NCI-H2196 treated with DMSO at 0.1 percent for 48 hours (cell line): ENCODE results near the gene CEP164.
"Not testable (repeated sequence)": the region's sequence is repeated elsewhere in the genome, so short reads cannot be mapped to it uniquely, and the experiment has no call there.

Source experiments
- DNase-seq: peaks from one replicate; lab custom pipeline; 2025; ENCODE audit not compliant: unreplicated experiment; lab: John Stamatoyannopoulos, UW

Gene CEP164

DNA sequence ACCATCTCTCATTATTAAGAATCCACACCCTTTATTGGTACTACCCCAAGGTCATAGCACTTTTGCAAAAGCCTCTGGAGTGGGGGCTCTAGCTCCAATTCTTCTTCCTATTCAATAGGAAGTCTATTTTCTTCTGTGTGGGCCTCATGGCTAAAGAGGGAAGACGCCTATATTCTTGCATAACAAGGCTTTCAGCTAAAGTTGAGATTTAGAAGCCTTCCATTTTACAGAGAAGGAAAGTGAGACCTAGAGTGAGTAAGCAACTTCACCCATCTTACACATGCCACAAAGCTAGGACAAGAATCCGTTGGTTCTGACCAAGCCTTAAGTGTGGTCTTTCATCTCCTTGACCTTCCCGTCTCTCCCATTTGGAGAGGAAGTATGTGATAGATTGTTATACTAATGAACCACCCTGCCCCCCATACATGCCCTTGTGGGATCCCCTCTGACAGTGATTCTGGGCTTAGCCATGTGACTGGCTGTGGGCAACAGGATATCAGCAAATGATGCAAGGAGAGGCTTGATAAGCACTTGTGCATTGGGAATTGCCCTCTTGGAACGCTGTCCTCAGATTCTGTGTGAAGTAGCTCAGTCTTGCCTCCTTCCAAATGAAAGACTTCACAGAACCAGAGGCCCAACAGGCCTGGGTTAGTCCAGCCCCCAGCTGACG lies 23.9 kb upstream of the CEP164 start:
- no peak for DNase-seq

DNA sequence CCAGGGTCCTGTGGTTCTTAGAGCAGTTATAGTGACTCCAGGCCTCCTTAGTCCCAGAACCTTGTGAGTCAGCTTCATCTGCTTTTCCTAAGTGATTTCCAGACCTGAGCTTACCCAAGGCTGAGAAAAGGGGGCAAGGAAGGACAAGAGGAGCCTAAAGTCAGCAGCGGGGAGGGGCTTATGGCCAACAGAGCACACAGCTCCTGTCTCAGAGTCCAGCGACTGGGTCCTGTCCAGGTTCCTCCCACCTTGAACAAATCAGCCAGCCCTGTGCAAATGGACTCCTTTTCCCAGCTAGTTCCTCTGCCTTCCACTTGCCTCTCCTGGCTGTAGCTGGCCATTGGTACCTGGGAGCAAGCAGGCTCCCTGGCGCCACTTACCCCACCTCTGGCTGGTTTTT lies 22.5 kb upstream of the CEP164 start:
- no peak for DNase-seq

DNA sequence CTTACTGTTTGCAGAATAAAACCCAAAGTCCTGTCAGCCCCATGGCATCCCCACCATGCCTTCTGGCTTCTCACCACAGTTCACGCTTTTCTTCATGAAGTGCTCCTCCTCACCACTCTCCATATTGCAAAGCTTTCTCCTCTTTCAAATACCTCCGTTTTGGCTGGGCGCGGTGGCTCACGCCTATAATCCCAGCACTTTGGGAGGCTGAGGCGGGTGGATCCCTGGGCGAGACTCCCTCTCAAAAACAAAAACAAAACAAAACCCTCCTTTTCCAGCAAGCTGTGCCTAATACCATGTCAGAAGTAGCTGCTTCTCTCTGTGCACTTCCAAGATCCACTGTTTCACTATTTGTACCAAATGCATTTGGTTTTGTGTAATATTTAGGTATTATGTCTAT lies 18.3 kb upstream of the CEP164 start:
- DNase-seq, result no peak

DNA sequence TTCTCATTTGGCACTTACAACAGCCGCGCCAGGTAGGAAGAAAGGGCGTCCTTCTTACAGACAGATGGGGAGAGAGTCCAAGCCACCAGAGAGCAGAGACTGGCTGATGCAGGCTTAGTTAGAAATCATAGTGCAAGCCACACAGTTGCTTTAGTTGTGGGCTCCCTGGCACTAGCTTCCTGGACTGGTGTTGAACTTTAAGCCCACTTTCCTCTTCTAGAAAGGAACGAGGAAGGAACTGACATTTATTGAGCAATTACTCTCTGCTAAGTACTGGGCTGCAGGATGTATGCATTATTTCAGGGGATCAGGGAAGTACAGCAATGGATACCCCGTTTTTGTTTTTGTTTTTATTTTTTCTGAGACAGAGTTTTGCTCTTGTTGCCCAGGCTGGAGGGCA lies 14.6 kb upstream of the CEP164 start:
- DNase-seq, result no peak

DNA sequence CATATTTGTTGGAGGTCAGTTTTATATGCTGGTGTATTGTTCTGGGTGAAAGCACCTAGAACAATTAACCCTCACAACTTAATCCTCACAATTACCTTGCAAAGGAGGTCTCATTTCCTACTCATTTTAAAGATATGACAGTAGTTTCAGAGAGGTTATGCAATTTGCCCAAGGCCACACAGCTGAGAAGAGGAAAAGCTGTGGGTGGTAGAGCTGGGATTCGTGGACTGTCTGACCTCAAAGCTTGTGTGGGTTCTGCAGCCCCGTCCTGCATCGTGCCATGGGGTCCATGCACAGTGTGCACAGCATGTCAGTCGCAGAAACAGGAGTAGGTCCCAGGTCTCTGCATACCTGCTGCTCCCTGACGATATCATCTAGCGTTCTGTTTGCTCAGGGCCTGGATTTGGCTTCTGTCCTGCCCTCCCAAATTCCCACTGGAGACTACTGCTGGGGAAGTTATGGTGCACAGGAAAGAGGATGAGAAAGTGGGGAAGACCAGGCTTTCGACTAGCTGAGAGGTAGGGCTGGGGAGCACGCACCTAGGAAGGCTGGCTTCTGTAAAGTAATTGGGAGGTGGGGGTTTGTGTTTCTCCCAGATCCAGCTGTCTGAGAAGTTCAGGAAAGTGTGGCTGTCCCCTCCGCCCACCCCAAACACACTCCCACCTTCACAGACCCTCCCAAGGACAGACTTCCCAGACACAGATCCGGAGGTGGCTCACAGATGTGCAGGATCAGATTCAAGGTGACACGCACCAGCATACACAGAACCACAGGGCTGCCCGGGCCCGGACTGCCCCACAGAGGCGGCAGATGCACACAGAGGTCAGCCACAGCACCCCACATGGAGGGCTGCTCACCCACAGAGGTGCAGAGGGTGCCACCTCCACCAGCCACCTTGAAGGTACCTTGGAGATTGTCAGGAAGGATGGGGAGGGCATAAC lies 13.6 kb upstream of the CEP164 start:
- DNase-seq, result no peak

DNA sequence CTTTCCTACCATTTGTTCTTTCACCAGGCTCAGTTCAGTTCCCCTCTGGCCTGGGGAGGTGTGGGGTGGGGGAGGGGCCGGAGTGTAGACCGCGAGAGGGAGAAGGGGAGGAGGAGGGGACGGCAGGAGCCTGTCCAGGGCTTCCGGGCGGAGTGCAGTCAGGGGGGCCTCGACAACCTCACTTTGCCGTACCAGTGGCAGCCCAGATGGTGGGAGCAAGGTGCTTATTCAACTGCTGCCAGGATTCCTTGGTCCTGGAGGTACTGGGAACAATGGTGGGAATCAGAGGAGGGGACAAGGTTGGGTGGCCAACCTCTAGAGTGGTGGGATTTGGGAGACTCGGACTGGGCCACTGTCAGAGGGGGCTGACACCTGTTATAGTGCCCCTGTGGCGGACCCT lies 12.8 kb upstream of the CEP164 start:
- DNase-seq, result no peak

DNA sequence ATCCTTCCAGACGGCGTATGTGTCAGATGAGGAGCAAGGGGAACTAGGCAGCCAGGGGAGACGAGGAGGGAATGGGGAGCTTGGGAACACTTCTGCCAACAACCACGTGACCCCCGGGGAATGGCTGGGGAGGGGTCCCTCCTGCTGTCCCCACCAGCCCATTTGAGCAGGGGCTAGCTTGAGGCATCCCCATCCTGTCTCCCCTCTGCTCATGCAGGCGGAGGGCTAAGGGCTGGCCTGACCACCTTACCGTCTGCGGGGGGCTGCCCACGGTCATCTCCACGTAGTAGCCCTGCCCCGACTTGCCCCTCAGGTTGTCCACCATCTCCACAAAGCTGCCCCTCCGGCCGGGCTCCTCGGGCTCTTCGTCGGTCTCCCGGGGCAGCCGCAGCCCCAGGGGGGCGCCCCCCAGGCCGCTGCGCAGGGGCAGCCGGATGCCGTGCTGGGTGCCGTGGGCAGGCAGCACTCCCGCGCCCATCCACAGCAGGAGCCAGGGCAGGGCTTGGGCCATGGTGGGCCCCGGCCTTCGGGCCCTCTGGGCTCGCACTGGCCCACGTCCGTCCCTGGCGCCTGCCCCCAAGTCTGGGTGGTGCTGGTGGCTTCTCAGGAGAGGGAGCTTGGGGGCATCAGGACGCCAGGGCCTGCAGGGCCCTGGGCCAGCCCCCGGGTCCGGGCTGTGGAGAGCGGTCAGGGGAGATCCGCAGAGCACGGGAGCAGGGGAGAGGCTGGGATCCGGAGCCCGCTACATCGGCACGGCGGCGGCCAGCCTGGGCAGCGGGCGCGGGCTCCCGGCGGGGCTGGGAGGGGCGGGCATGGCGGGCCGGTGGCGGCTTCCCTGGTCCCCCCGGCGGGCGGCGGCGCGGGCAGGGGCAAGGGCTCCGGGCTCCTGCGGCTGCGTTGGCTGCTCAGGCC lies 12.1 kb upstream of the CEP164 start:
- DNase-seq, result no peak

DNA sequence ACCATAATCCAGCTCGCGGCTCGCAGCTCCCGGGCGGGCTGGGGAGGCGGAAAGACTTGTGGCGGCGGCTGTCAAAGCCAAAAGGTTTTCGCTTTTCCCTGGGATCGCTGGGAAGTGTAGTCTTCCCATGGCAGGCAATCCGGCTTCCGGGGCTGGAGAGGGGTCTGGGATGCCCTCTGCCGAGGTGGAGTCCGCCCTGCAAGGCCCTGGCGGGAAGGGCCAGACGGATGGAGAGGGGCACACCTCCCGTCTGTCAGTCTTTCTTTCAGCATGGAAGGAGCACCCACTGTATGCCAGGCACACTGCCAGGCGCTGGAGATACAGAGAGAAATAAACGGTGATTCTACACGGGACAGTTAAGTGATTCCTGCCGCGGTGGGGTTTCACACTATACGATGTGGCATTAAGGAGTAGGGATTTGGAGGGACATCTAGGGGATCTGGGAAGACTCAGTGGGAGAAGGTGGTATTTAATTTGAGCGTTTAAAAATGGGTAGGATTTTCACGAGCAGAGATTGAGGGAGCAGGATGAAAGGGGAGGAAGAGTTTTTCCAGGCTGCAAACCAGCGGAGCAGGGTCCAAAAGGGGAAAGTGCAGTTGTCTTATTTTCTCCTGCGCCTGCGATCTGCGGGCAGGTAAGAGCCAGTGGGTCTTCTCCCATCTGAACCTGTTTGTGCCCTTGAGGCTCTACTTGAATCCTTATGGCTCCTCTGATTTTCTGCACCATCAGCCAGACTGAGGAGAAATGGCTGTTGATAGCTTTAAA lies 11.3 kb upstream of the CEP164 start, which contains the start of gene BACE1:
BACE1 (minus strand) TSS at position 60 of the 765 bp plus-strand sequence. CDS start 461 bp downstream, outside the sequence.
- peak; percentile 68 for DNase-seq

DNA sequence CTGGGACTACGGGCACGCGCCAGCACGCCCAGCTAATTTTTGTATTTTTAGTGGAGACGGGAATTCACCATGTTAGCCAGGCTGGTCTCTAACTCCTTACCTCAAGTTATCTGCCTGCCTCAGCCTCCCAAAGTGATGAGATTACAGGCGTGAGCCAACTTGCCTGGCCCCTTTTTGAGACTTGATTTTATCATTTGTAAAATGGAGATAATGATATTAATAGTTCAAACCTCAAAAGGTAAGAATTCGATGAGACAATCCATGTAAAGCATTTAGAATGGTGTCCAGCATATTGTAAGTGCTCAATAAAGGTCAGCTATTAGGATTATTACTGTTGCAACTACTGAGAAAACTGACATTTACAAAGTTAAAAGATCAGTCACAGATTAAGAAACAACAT lies 8.9 kb upstream of the CEP164 start:
- no peak for DNase-seq

DNA sequence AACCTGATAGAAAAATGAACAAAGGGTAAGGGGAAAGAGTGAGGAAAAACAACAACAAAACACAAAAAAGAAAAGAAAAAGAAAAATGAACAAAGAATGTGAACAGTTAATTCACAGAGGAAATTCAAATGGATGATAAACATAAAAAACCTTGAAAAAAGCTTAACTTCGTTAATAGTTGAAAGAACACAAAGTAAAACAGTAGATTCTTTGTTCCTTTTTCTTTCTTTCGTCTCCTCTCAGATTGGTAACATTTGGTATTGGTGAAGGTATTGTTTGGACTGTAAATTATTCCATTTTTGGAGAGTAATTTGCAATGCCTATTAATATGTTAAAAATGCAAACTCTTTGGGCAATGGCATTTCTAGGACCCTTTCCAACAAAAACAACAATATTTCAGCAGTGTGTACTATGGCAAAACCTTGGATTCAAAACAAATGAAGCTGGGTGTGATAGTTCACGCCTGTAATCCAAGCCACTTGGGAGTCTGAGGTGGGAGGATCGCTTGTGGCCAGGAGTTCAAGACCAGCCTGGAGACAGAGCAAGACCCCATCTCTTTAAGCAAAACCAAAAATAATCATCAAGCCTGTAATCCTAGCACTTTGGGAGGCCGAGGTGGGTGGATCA lies 8.3 kb upstream of the CEP164 start:
- no peak for DNase-seq

DNA sequence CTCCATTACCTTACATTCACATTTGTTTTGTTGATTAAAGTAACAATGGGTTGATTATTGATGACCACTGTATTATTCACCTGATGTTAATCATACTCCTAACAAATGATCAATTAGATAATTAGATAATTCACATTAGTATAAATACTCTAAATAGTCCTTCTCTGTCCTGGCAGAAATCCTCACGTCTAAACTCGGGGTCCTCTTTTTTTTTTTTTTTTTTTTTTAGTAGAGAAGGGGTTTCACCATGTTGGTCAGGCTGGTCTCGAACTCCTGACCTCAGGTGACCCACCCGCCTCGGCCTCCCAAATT lies 443 bp upstream of the CEP164 start:
- not testable (repeated sequence) for DNase-seq

DNA sequence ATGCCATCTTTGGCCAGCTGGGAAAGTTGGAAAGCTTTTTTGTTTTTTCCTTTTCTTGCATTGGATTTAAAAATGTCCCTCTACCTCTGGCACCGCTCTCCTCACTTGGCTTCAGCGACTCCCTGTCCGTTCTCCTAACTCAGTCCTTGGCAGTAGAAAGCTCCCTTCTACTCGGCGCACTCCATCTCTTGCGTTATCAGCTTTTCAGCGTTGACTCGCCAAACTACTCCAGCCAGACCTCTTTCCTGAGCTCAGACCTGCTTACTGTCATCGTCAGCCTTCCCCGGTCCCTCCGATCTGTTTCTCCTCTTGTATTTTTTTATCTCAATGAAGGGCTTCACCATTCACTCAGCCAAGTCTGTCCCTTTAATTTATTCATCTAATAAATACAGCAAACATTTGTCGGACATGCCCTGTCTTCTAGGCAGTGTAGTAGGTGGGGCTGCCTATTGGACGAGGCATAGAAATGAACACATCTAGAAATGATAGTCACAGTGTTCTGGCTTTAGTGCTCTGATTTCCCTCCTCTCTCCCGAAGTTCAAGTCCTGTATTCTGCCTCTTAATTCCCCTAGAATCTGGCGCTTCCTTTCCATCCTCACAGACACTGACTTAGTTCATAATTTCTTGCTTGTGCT lies 839 bp downstream of the CEP164 start:
- DNase-seq, result no peak

DNA sequence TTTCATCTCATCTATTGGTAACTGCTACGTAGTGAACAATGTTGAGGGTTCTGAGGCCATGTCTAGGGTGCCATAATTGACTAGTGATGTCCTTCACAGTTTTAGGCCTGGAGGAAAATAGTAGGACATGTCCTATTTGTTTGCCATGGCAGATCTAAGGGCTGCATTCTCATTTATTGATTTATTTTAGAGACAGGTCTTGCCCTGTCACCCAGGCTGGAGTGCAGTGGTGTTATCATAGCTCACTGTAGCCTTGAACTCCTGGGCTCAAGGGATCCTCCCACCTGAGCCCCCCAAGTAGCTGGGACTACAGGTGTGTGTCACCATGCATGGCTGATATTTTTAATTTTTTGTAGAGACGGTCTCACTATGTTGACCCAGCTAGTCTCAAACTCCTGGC lies 5.2 kb downstream of the CEP164 start:
- DNase-seq, result no peak

DNA sequence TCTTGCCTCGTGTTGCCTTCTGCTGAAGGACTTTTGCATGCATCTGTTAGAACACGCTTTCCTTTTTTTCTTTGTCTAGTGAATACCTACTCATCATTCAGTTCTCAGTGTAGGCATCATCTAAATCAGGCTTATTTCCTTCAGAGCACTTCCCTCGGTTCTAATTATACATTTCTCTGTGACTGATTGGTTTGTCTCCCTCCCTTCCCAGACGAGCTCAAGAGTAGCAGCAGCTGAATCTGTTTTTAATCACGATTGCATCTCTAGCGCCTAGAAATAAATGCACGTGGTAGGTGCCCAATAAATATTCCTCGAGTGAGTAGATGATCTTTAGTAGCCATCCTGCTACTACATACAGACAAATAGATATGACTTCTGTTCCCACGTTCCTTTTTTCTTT lies 6.3 kb downstream of the CEP164 start:
- no peak for DNase-seq

DNA sequence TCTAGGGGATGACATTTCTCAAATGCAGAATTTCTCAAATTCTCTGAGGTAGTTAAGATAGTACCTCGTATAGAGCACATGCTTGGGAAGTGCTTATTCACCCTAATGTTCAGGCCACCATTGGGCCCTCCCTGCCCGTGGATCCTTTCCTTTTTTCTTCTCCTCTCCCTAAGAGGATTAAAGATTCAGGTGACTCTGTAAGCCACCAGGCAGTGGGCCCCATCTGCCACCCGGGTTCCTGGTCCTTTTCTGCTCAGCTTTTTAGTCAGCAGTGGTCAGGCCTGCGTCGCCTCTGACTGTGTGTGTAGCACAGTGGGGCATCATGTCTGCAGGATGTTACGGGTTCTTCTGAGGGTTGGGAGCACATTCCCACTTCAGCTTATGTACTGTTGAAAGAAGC lies 7.2 kb downstream of the CEP164 start:
- DNase-seq, result no peak

DNA sequence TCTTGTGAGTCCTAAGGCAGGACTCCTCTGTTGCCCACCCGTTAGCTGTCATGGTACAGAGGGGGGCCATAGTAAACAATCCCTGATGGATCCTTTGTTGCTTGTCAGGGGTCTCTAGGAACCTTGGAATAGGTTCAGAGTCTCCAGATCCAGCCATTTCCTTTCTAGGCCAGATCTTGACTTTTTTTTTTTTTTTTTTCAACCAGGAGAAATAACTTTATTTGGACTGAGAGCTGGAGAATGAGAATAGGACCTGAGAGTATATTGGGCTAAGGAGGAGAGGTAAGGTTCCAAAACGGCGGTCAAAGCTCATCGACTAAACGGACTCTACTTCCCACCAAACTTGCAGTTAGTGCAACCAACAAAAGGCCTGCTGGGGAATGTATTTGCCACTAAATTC lies 7.7 kb downstream of the CEP164 start:
- DNase-seq, result no peak

DNA sequence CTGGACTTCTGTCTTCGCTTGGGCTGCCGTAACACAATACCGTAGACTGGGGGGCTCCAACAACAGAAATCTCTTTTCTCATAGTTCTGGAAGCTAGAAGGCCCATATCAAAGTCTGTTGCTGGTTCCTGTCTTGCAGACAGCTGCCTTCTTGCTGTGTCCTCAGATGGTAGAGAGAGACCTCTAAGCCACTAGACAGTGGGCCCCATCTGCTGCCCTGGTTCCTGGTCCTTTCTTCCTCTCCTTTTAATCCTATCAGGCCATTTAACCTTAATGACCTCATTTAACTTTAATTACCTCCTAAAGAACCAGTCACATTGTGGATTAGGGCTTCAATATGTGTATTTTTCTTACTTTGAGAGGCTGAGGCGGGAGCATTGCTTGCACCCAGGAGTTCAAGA lies 9.4 kb downstream of the CEP164 start:
- DNase-seq, result no peak

DNA sequence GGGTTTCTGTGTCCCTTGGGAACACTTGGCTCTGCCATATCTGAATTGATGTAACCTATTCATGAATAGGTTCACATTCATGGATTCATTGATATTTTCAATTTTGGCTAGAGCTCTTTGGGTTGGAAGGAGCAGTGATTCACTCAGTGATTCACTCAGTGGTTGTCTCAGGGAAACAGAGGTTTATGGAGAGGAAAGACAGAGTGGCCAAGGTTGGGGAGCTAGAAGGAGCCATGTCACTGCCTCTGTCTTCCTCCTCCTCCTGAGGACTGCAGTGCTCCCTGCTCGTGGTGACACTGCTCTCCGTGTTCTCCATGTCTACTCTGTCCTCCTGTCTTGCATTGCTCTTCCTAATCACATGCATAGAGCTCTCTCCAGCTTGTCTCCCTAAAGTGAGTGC lies 17.4 kb downstream of the CEP164 start:
- DNase-seq, result no peak

DNA sequence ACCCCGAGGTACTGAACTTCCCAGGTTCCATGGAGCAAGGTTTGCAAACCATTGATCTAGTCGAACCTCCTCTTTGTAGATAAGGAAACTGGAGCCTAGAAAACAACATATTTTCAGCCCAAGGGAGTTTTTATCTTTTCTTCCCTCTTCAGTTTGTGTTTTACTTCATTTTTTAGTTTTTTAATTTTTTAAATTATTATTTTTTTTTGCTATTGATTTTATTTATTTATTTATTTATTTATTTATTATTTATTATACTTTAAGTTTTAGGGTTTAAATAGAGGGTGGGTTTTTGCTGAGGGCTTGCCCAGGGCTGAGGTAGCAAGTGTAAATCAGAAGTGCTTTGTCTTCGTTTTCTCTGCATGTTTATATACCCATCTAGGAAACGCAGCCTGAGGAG lies 26.9 kb downstream of the CEP164 start:
- no peak for DNase-seq
